Hair follicular keratinocyte (primary cell): ENCODE data around the gene CLEC1B. TPM values are rescaled to one million over a fixed set of nuclear protein-coding genes. Genes with fewer than 3 reads are reported as not detected.

Experiments
- total RNA-seq: library from RNA; depleted of rRNA; stranded (reverse); fragments of >200 nt; gene quantifications from 2 replicates; pipeline ENCODE4 v1.2.3, GENCODE V29; 2015

The CLEC1B gene
- total RNA-seq = not detected in 2 replicates

GRCh38 chr12:9999016-9999415 is at the start of gene CLEC1B:
CLEC1B (minus strand) TSS chr12:9999121; CDS start chr12:9999100, 21 bp downstream.

GRCh38 chr12:10030446-10030845 is 31.5 kb upstream of the CLEC1B start, which contains the start of gene CLEC9A:
CLEC9A (plus strand) TSS chr12:10030682; CDS start chr12:10052688, 22,006 bp downstream.

GRCh38 chr12:9971181-9971580 is 27.7 kb downstream of the CLEC1B start, which contains the start of gene CLEC12A:
CLEC12A (plus strand) TSS chr12:9971409; CDS start chr12:9971597, 188 bp downstream.

Other genes with a start within 250 kb of the CLEC1B start
- gene CD69, start 238.2 kb downstream of the CLEC1B start, total RNA-seq = not detected in 2 replicates
- 2.0 TPM in 1 of 2 replicates, not detected in the other for gene KLRF1, start 171.6 kb downstream of the CLEC1B start, total RNA-seq
- 0.08 and 1.6 TPM in 2 replicates for gene CLEC2B, start 129.8 kb downstream of the CLEC1B start, total RNA-seq
- gene KLRF2, start 117.6 kb downstream of the CLEC1B start, total RNA-seq = not detected in 2 replicates
- not detected in 2 replicates for gene CLEC2A, start 66.8 kb downstream of the CLEC1B start, total RNA-seq
- not detected in 2 replicates for gene CLEC12A, start 27.7 kb downstream of the CLEC1B start, total RNA-seq
- gene CLEC12B, start 11.5 kb upstream of the CLEC1B start, total RNA-seq = not detected in 2 replicates
- gene CLEC9A, start 31.6 kb upstream of the CLEC1B start, total RNA-seq = not detected in 2 replicates
- gene CLEC1A, start 99.9 kb upstream of the CLEC1B start, total RNA-seq = not detected in 2 replicates
- gene CLEC7A, start 131.1 kb upstream of the CLEC1B start, total RNA-seq = not detected in 2 replicates
- gene OLR1, start 173.0 kb upstream of the CLEC1B start, total RNA-seq = 0.04 TPM in 1 of 2 replicates, not detected in the other
- gene TMEM52B, start 179.9 kb upstream of the CLEC1B start, total RNA-seq = not detected in 2 replicates
- 9.1 and 19.6 TPM in 2 replicates for gene GABARAPL1, start 213.8 kb upstream of the CLEC1B start, total RNA-seq